ENCODE results near the gene SLC35E2B.
"Not testable (repeated sequence)": the region's sequence is repeated elsewhere in the genome, so short reads cannot be mapped to it uniquely, and the experiment has no call there.

The SLC35E2B gene

GRCh38 chr1:1692714-1693647 lies at the start of gene SLC35E2B:
SLC35E2B (minus strand) TSS chr1:1692795; CDS start chr1:1676699, 16,096 bp downstream.
- peak; percentile 61 to 94 (median 91) for DNase-seq (ENCODE audit: low read depth in 3 of 3, low spot score in 1 of 3)

DNA sequence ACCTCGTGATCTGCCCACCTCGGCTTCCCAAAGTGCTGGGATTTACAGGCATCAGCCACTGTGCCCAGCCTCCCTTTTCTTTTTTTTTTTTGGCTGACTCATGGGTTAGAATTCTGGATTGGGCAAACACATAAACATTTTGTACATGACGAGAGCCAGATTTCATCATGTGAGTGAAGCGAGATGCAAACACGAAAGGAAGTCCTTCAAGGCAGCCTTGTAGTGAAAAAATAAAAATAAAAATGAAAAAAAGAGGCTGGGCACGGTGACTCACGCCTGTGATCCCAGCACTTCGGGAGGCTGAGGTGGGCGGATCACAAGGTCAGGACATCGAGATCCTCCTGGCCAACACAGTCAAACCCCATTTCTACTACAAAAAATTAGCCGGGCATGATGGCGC lies 48.4 kb upstream of the SLC35E2B start:
- DNase-seq (ENCODE audit: low read depth in 3 of 3, low spot score in 1 of 3): not testable (repeated sequence)

DNA sequence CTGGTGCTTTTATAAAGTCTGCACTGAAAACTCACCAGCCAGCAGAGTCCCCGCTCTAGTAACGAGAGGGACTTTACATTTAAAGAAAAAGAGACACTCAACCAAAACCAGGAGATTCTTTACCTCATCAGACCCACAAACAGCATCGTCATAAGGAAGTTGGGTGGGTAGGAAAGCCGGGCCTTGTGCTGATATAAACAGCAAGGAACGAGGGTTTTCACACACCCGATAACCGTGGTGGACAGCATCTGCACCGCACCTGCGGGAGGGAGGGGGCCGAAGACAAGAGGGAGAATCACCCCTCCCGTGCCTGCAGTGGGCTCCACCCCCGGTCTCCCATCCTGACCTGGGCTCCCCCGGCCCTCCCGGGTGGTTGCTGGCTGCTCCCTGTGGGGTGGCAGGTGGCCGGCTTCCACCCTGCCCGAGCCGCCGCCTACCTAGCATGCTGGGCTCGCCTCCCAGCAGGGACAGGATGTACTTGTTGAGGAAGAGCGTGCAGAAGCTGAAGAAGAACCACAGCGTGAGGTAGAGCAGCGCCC lies 46.3 kb upstream of the SLC35E2B start:
- not testable (repeated sequence) for DNase-seq (ENCODE audit: low read depth in 3 of 3, low spot score in 1 of 3)

DNA sequence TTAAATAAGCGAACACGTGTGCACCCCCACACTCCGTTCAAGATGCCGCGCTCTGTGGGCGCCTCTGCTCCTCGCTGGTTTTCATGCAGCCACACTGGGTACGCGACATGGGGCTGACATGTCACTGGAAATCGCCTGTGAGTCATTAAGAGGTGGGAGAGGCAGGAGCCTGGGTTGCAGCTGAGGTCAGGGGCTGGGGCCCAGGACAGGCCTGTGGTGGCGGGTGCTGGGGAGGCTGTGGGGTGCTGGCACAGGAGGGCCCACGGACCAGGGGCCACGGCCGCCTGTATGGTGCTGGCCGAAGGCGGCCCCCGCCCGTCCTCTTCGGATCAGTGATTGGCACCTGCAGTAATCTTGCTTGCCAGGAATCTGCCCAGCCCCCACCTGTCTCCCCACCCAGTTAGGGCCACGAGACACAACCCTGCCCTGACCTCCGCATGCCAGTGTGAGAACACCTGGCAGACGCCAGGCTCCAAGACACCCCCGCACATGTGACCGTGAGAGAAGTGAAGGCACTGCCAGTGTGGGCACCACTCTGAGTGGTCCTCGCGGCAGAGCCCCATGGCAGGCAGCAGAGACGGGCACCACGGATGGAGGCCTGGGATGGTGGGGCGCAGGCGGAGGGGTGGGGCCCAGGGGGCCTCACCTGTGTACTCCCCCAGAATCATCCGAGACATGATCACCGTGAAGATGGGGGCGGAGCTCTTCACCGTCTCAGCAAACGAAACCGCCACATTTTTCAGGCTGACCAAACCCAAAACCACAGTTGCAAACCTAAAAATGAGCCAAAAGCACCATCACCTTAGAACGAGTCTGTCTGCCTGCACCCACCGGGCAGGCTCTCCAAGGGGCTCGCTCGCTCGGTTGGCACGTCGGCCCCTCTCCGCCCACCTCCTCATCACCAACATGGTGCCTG lies 45.3 kb upstream of the SLC35E2B start:
- not testable (repeated sequence) for DNase-seq (ENCODE audit: low read depth in 3 of 3, low spot score in 1 of 3)

- no peak for DNase-seq (ENCODE audit: low read depth in 3 of 3, low spot score in 1 of 3)
Measured at GRCh38 chr1:1732381-1732780, 39.8 kb upstream of the SLC35E2B start.

GRCh38 chr1:1730870-1731269 lies 38.3 kb upstream of the SLC35E2B start:
- no peak for DNase-seq (ENCODE audit: low read depth in 3 of 3, low spot score in 1 of 3)

DNA sequence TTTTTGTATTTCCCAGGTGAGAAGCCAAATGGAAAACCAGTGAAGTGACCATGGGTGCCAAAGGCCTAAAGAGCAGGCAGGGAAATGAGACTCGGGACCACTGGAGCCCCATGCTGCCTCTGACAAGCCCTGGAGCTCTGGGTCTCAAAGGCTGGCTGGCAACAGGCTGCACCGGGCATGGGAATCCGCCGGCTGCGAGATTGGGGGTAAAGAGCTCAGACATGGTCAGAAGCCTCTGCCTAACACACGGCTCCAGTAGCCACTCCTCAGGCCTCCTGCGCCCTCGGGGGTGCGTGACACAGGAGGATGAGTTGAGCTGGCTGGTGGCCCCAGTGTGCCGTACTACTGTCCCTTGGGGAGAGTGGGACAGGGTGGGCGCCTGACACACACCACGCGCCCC lies 37.6 kb upstream of the SLC35E2B start:
- not testable (repeated sequence) for DNase-seq (ENCODE audit: low read depth in 3 of 3, low spot score in 1 of 3)

GRCh38 chr1:1729116-1729816 lies 36.7 kb upstream of the SLC35E2B start:
- DNase-seq (ENCODE audit: low read depth in 3 of 3, low spot score in 1 of 3): not testable (repeated sequence)

DNA sequence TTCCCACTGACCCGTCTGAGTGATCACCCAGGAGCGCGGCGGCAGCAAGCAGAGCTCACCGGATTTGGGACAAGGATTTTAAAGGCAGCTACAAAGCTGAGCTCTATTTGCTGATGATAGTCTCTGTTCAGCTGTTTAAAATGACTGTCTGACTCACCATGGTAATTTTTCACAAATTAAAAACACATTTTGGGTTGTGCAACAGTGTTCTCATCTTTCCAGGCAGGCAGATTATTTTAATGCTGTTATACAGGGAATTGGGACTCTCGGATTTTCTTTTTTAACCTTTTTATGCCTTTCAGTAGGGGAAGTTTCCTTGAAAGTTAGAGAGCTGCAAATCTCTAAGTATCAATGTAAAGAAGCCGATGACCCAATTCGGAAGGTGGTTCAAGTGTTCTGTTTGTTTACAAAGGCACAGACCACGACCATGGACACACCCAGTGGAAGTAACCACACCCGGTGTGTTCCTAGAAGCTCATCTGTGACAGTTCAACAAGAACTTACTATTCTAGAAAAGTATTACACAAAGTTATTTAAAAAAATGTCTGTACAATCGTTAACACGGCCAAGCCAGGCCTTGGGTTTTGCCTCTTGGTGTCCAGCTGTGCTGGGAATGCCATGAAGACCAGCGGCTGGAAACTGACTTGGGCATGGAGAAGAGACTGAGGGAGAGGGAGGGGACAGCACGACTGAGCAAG lies 35.9 kb upstream of the SLC35E2B start:
- DNase-seq (ENCODE audit: low read depth in 3 of 3, low spot score in 1 of 3): peak in 1 of 3 donors; percentile 11

DNA sequence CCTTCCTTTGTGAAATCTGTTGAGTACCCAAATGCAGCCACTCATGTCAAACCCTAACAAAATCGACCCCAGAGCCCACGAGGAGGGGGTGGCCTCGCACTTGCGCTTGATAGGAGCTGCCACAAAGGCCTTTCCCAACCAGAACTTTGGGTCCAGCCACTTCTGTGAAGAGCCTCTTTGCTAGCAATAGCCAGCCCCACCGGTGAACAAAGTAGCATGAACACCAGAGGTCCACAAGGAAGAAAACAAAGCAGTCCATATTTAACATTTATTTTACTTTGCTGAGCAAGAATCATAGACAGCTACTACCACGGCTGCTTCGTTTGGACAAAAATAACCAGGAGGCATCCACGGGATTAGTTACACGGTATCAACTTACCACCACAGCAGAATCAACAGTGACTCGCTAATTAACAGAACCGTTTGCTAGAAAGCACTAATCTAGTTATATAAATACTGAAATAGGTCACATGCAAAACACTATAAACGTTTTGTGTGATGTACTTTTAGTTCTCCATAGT lies 34.6 kb upstream of the SLC35E2B start:
- not testable (repeated sequence) for DNase-seq (ENCODE audit: low read depth in 3 of 3, low spot score in 1 of 3)

DNA sequence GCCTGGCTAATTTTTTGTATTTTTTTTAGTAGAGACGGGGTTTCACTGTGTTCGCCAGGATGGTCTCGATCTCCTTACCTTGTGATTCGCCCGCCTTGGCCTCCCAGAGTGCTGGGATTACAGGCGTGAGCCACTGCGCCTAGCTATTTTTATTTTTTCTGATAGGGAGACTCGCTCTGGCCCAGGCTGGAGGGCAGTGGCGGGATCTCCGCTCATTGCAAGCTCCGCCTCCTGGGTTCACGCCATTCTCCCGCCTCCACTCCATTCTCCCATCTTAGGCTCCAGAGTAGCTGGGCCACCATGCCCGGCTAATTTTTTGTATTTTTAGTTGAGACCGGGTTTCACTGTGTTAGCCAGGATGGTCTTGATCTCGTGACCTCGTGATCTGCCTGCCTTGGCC lies 33.5 kb upstream of the SLC35E2B start:
- DNase-seq (ENCODE audit: low read depth in 3 of 3, low spot score in 1 of 3): not testable (repeated sequence)

DNA sequence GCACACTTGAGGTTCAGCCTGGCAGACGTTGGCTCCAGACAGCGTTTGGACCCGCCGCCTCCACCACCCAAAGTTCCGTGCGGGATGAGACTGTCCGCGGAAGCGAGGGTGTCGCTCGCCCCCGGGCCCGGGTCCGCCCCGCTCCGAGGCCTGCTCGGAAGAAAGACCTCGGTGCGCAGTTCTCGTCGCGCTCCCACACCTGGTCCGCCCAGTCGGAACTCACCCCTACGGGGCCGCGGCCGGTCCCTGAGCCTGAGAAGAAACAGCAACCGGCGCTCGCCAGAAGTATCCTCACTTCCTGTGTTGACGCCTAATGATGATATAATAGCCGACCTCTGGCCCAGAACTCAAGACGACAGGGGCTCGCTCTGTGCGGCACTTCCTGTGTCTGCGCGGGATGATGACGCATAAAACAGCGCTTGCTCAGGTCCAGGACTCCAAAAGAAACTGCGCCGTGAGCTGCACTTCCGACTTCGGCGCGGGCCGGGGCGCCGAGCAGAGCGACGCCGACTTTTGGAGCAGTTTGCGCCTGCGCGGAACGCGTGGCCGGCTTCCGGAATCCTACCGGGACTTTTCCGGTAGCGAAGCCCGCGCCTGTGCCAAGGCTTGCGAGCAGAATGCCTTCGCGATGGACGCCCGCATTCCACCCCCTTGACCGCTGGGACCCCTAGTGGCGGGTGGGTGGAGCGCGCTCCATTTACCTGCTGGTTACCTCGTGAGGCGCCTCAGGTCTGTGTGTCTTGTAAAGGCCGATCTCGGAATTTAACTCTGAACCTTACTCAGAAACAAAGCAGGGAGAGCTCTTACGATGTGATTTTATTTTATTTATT lies 31.7 kb upstream of the SLC35E2B start, which contains the start of gene CDK11A:
TSS of gene CDK11A (minus strand) at position 323 of the 830 bp plus-strand sequence. CDS start 1,539 bp downstream, outside the sequence.
- DNase-seq (ENCODE audit: low read depth in 3 of 3, low spot score in 1 of 3): peak; percentile 83 to 94 (median 94)

DNA sequence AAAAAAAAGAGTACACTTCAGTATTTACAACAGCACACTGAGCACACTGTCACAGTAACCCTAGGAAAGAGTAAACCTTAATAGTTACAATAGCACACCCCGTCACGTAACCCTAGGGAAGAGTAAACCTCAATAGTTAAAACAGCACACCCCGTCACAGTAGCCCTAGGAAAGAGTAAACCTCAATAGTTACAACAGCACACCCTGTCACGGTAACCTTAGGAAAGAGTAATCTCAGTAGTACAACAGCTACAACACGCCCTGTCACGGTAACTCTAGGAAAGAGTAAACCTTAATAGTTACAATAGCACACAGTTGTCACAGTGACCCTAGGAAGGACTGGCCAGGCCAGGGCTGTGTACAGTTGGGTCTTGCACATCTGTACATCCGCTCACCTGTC lies 28.6 kb upstream of the SLC35E2B start:
- no peak for DNase-seq (ENCODE audit: low read depth in 3 of 3, low spot score in 1 of 3)

DNA sequence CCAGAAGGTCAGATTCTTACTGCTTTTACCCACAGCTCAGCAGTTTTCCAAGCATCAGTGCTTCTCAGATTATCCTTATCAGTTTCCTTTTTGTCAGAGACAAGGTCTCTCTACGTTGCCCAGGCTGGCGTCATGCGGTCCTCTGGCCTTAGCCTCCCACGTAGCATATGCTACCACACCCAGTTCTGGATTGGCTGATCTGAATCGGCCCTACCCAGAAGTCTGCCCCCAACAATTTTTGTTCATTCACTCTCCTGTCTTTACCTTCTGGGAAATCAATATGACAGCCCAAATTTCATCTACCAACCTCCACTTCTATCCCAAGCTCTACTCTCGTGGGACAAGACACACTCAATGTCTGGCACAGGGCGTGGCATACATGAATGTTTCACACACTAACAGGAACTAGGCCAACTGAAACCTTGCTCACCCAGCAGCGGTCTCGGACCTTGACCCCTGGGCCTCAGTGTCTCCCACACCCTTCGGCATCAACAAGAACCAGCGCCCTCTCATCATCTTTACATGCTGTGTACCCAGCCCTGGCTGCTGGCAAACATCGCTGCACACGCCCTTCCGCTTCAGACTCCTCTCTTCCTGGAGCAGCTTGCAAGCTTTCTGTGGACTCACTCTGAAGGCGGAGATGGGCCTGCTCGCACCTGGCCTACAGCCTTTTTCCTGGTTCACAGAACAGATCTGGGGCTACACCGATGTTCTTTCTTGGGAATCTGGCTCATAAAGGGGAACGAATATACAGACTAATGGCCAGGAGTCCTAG lies 22.7 kb upstream of the SLC35E2B start:
- not testable (repeated sequence) for DNase-seq (ENCODE audit: low read depth in 3 of 3, low spot score in 1 of 3)

DNA sequence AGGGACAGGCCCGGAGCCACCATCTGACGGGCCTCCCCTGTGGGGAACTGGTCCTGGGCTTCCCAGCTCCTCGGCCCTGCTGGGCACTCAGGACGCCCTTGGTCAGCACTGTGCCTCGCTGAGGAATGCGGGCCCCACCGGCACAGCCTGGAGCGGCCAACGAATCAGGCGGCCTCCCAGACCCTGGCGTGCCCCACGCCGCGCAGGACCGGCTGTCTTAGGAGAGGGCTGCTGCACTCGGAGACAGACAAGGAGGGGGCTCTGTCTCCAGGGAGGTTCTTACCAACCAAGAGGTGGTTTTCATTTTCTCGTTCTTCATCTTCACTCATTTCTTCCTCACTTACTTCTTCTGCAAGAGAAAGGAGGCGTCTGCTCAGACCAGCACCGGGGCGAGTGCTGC lies 15.3 kb upstream of the SLC35E2B start:
- not testable (repeated sequence) for DNase-seq (ENCODE audit: low read depth in 3 of 3, low spot score in 1 of 3)

- not testable (repeated sequence) for DNase-seq (ENCODE audit: low read depth in 3 of 3, low spot score in 1 of 3)
Measured at GRCh38 chr1:1707241-1707640, 14.6 kb upstream of the SLC35E2B start.

GRCh38 chr1:1705623-1706022 lies 13.0 kb upstream of the SLC35E2B start:
- DNase-seq (ENCODE audit: low read depth in 3 of 3, low spot score in 1 of 3): not testable (repeated sequence)
